SKM-1 treated with dmso at 0.1 percent for 144 hours (cell line): ENCODE measurements around the gene AGFG1.
A peak's percentile ranks its signal among the peaks of the same experiment; 100 is the strongest.

Source experiments
- DNase-seq: peaks from one replicate; lab custom pipeline; 2025; ENCODE audit not compliant: unreplicated experiment; lab: John Stamatoyannopoulos, UW

AGFG1 gene

DNA sequence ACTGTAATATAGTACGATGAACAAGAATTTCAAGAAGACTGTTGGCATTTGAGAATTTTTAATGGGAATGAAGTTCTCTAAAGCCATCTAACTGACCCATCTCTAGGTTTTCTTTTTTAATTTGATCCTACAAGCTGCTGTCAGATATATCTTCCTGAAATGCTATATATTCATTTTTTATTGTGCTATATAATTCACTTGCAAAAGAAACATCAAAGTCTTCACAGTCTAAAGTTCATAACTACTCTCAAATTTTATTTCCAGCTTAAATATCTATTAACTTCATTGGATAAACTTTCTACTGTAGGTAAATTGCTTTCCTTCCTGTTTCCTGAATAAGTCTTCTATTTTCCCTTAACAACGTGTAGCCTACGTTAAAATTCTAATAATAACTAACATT, 130.4 kb downstream of the AGFG1 start:
- no peak for DNase-seq

- no peak for DNase-seq
These were observed 134.5 kb downstream of the AGFG1 start for GRCh38 chr2:227606476-227606875.

GRCh38 chr2:227607941-227608340, 136.0 kb downstream of the AGFG1 start:
- no peak for DNase-seq

DNA sequence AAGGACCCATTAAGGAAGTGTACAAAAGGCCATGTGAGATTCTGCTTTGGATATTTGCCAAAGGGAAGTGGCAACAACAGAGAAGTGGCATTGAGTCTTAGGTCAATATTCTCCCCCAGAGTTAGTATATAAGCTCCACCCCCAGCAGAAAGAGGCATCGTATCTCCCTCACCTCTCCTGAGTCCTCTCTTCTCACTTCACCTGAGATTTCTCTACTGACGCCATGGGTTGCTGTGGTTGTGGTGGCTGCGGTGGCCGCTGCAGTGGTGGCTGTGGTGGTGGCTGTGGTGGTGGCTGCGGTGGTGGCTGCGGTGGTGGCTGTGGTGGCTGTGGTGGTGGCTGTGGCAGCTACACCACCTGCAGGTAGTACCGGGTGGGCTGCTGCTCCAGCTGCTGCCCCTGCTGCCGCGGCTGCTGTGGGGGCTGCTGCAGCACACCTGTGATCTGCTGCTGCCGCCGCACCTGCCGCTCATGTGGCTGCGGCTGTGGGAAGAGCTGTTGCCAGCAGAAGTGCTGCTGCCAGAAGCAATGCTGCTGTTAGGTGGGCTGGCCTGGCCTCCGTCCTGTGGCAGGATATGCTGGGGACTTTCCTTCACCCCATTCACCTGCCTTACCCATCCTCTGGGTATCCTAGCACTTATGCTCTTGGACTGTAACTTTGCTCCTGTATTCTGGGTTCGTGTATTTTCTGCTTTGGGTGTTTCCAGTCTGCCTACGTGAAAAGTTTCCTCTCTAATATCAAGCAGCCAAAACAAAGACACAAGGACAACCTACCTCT, 136.8 kb downstream of the AGFG1 start:
- DNase-seq, result peak; percentile 84

- no peak for DNase-seq
These were observed 138.2 kb downstream of the AGFG1 start for GRCh38 chr2:227610123-227610522.
